ENCODE data around the gene PRKAG1. TPM values are rescaled to one million over a fixed set of nuclear protein-coding genes. Genes with fewer than 3 reads are reported as not detected.

The PRKAG1 gene
- total and polyA plus RNA-seq, 11 donors = 72.0 to 107 (median 97.9) TPM

GRCh38 chr12:48985901-48986300 lies 32.7 kb downstream of the PRKAG1 start:
- Histone ChIP-seq H3K4me3 (no peak overlapping the region), H3K9me3 (no peaks in the 10 kb centered on the region), H3K4me1 (peaks cover 0 to 27% (median 9%) of the 10 kb centered on the region in 12 donors), H3K36me3 (no peaks in the 10 kb centered on the region), H3K27ac (no peak overlapping the region), H3K27me3 (peaks cover 11 to 83% (median 23%) of the 10 kb centered on the region in 9 donors)
- ATAC-seq (no peak), DNase-seq (peak in 1 of 5 donors; percentile 5)
- WGBS, 4 donors = 56 to 67% (median 65%) methylated on average over 2 of the region's 2 CpGs
- intact Hi-C loops (cut with DNase I) = loop anchor here in 4 of 10 donors (5.0 to 10.0 kb wide), 3 partner anchors 64 to 134 kb away; partner anchors contain the start of gene DDX23 (in 3 of the 4)
- TF ChIP-seq, protein P1, sequence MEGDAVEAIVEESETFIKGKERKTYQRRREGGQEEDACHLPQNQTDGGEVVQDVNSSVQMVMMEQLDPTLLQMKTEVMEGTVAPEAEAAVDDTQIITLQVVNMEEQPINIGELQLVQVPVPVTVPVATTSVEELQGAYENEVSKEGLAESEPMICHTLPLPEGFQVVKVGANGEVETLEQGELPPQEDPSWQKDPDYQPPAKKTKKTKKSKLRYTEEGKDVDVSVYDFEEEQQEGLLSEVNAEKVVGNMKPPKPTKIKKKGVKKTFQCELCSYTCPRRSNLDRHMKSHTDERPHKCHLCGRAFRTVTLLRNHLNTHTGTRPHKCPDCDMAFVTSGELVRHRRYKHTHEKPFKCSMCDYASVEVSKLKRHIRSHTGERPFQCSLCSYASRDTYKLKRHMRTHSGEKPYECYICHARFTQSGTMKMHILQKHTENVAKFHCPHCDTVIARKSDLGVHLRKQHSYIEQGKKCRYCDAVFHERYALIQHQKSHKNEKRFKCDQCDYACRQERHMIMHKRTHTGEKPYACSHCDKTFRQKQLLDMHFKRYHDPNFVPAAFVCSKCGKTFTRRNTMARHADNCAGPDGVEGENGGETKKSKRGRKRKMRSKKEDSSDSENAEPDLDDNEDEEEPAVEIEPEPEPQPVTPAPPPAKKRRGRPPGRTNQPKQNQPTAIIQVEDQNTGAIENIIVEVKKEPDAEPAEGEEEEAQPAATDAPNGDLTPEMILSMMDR (IDR thresholded peaks at IDR 0.05) = no peak
- TF ChIP-seq POLR2A (IDR thresholded peaks at IDR 0.05) = no peak

- Histone ChIP-seq H3K9me3 (no peaks in the 10 kb centered on the region), H3K27ac (peak overlapping the region in 2 of 12 donors; percentile 34 to 55), H3K27me3 (peaks cover 15 to 87% (median 27%) of the 10 kb centered on the region in 9 donors), H3K36me3 (no peaks in the 10 kb centered on the region), H3K4me1 (peaks cover 0 to 31% (median 13%) of the 10 kb centered on the region in 12 donors), H3K4me3 (peak overlapping the region in 4 of 12 donors; percentile 6 to 35 (median 24))
- no peak for TF ChIP-seq POLR2A (IDR thresholded peaks at IDR 0.05)
- TF ChIP-seq, protein P1 (IDR thresholded peaks at IDR 0.05) = no peak
- ATAC-seq = peak; percentile 86 to 92 (median 89)
- peak in 4 of 5 donors; percentile 68 to 82 (median 76) for DNase-seq
- 12 to 18% (median 15%) methylated on average over 10 of the region's 10 CpGs for WGBS, 4 donors
- intact Hi-C loops (cut with DNase I) = loop anchor here in 4 of 10 donors (5.0 to 10.0 kb wide), 3 partner anchors 63 to 133 kb away; partner anchors contain the start of gene DDX23 (in 3 of the 4)
Measured at GRCh38 chr12:48985475-48985897, 33.1 kb downstream of the PRKAG1 start.

DNA sequence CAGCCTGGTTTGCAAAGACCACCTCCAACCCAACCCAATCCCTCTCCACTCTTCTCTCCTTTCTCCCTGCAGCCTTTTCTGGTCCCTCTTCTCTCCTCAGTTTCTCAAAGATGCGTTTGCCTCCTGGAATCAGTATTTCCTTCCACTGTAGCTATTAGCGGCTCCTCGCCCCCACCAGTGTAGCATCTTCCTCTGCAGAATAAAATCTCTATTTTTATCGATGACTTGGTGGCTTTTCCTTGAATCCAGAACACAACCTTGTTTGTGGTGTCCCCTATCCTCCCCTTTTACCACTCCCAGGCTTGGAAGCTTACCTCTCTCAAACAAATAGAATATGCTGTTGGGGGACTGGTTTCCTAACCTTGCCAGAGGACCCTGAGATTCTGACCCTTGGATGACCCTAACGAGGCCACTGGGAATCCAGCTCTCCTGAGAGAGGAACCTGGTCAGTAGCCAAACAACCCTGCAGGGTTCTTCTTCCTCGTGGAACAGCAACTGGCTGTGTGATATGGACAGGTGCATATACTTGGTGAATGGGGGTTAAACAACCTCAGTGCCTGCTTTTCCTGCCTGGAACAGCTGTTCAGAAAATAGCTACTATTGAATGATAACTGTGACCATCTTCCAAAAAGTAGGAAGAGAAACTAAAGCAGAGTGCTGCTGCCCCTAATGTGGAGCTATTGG lies 36.0 kb downstream of the PRKAG1 start:
- Histone ChIP-seq H3K27ac (no peak overlapping the region), H3K36me3 (no peaks in the 10 kb centered on the region), H3K27me3 (peaks cover 42 to 94% (median 52%) of the 10 kb centered on the region in 9 donors), H3K4me3 (no peak overlapping the region), H3K4me1 (peaks cover 7 to 57% (median 41%) of the 10 kb centered on the region in 12 donors), H3K9me3 (no peaks in the 10 kb centered on the region)
- intact Hi-C loops (cut with DNase I) = loop anchor here in 2 of 10 donors (10.0 kb wide), 1 partner anchor 128 kb away; the partner anchor contains the start of gene DDX23 (in 2 of the 2)
- ATAC-seq (no peak), DNase-seq (no peak)
- TF ChIP-seq POLR2A (IDR thresholded peaks at IDR 0.05) = no peak
- TF ChIP-seq, protein P1 (IDR thresholded peaks at IDR 0.05) = no peak
- WGBS, 4 donors = 44 to 58% (median 55%) methylated on average over 6 of the region's 6 CpGs

DNA sequence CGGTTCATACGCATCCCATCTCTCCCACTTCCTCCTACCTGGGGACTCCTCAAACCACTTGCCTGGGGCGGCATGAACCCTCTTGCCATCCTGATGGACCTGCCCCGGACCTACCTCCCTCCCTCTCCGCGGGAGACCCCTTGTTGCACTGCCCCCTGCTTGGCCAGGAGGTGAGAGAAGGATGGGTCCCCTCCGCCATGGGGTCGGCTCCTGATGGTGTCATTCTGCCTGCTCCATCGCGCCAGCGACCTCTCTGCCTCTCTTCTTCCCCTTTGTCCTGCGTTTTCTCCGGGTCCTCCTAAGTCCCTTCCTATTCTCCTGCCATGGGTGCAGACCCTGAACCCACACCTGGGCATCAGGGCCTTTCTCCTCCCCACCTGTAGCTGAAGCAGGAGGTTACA lies 36.8 kb downstream of the PRKAG1 start:
- ATAC-seq (no peak), DNase-seq (no peak)
- Histone ChIP-seq H3K27me3 (peaks cover 42 to 94% (median 60%) of the 10 kb centered on the region in 9 donors), H3K4me3 (peak overlapping the region in 1 of 12 donors; percentile 49), H3K36me3 (no peaks in the 10 kb centered on the region), H3K4me1 (peaks cover 7 to 57% (median 41%) of the 10 kb centered on the region in 12 donors), H3K27ac (no peak overlapping the region), H3K9me3 (no peaks in the 10 kb centered on the region)
- intact Hi-C loops (cut with DNase I) = loop anchor here in 2 of 10 donors (10.0 kb wide), 1 partner anchor 127 kb away; the partner anchor contains the start of gene DDX23 (in 2 of the 2)
- 20 to 27% (median 25%) methylated on average over 13 of the region's 13 CpGs for WGBS, 4 donors
- TF ChIP-seq, protein P1 (IDR thresholded peaks at IDR 0.05) = no peak
- no peak for TF ChIP-seq POLR2A (IDR thresholded peaks at IDR 0.05)

All from heart left ventricle (tissue), 16 donors.